ENCODE data around the gene KLHL17. TPM values are rescaled to one million over a fixed set of nuclear protein-coding genes. Genes with fewer than 3 reads are reported as not detected.

Gene KLHL17
- total and polyA plus RNA-seq, 10 of the 15 experiments (the other 5 are each of a cell fraction or from before 2014, with no cell fraction given) = 0.03 to 30.6 (median 5.3) TPM

GRCh38 chr1:917076-917459 is 43.3 kb upstream of the KLHL17 start:
- ChIA-PET SMC1A (ENCODE audit: uncharacterized antibody, unreplicated experiment) (no interaction called here), POLR2A (no interaction called here), CTCF (no interaction called here), RAD21 (ENCODE audit: unreplicated experiment) (no interaction called here)
- BruUV-seq (replicated peaks) = no TSS peak
- TF ChIP-seq RAD21 (IDR thresholded peaks at IDR 0.05; ENCODE audit: insufficient read depth, low read depth, low read length) = no peak
- no peak for TF ChIP-seq ETV6 (conservative IDR thresholded peaks at IDR 0.05 in 1 of 2, IDR thresholded peaks at IDR 0.05 in 1 of 2; ENCODE audit: borderline replicate concordance in 1 of 2, low read depth in 1 of 2)
- no peak for TF ChIP-seq E2F4 (IDR thresholded peaks at IDR 0.05; ENCODE audit: low read depth, low read length)
- TF ChIP-seq CBX5 (IDR thresholded peaks at IDR 0.05; ENCODE audit: low read depth) = no peak
- no peak for TF ChIP-seq BHLHE40 (IDR thresholded peaks at IDR 0.05; ENCODE audit: borderline replicate concordance in 1 of 2, low read depth in 2 of 2, low read length in 1 of 2)
- no peak for TF ChIP-seq PKNOX1 (IDR thresholded peaks at IDR 0.05)
- FAIRE-seq (no peak), ATAC-seq (no peak), DNase-seq (ENCODE audit: low read depth, low spot score) (no peak)
- Histone ChIP-seq H4K20me1 (ENCODE audit: control insufficient read depth, insufficient read depth) (no peaks in the 10 kb centered on the region; the same call in none of the 2 replicates), H3K79me2 (ENCODE audit: control insufficient read depth, insufficient read depth, low read length) (no peaks in the 10 kb centered on the region), H3K9me3 (replicated peaks; ENCODE audit: control insufficient read depth, insufficient read depth, low read length) (no peaks in the 10 kb centered on the region), H2AFZ (ENCODE audit: control insufficient read depth, low read depth, low read length) (no peak overlapping the region), H3K27me3 (replicated peaks in 1 of 2; ENCODE audit: control insufficient read depth in 2 of 2, insufficient read depth in 2 of 2, low read length in 1 of 2) (peaks cover 2 to 4% of the 10 kb centered on the region in 2 experiments; a peak in 3 of 4 replicates), H3K4me2 (ENCODE audit: control insufficient read depth, insufficient read depth) (no peak overlapping the region), H3K4me1 (ENCODE audit: control insufficient read depth, insufficient read depth, low read length) (no peaks in the 10 kb centered on the region), H3K9ac (ENCODE audit: control insufficient read depth, insufficient read depth, low read length) (no peak overlapping the region), H3K36me3 (ENCODE audit: control insufficient read depth in 2 of 2, insufficient read depth in 2 of 2, low read length in 1 of 2) (no peaks in the 10 kb centered on the region), H3K4me3 (no peak overlapping the region), H3K27ac (ENCODE audit: control insufficient read depth, insufficient read depth) (no peak overlapping the region)
- intact Hi-C loops (cut with micrococcal nuclease; ENCODE audit: unreplicated experiment) = no loop called here
- 45% methylated on average over 7 of the region's 7 CpGs for WGBS (ENCODE audit: insufficient coverage, insufficient replicate concordance, low lambda C conversion rate, missing lambda C conversion rate)
- in situ Hi-C loops (cut with MboI) = no loop called here
